GM12801 (cell line): ENCODE data around the gene PPCS.

Experiments used
- TF ChIP-seq, protein P1 (sequence below): IDR thresholded peaks from one replicate; pipeline ENCODE4 v1.5.1; 2011; ENCODE audit warnings: control low read depth; ENCODE audit not compliant: insufficient read length; ENCODE audit errors: extremely low read depth

PPCS gene

DNA sequence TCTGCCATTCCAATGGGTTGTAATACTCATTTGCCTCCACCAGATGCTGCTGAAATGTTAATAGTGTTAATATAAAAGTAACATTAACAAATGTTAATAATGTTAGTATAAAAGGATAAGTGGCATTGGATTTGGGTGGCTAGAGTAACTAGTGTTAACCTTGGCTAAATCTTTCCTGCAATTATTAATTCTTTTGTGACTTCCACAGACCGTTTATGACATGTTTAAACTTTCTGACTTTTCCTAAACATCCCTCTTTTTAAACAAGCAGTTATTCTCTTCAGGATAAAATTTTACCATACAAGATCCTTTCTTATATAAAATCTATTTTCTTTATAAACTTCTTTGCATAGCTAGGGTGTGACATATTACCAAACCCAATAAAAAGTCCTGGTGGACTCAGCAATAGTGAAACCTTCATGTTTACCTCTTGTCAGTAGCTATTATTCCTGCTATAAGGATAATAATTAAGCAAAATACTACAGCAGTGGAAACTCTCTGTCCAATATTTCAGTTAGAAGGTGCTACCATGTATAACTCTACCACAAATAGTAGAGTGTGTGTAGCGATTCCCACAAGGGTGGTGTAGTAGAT lies 48.3 kb downstream of the PPCS start:
- TF ChIP-seq, protein P1, sequence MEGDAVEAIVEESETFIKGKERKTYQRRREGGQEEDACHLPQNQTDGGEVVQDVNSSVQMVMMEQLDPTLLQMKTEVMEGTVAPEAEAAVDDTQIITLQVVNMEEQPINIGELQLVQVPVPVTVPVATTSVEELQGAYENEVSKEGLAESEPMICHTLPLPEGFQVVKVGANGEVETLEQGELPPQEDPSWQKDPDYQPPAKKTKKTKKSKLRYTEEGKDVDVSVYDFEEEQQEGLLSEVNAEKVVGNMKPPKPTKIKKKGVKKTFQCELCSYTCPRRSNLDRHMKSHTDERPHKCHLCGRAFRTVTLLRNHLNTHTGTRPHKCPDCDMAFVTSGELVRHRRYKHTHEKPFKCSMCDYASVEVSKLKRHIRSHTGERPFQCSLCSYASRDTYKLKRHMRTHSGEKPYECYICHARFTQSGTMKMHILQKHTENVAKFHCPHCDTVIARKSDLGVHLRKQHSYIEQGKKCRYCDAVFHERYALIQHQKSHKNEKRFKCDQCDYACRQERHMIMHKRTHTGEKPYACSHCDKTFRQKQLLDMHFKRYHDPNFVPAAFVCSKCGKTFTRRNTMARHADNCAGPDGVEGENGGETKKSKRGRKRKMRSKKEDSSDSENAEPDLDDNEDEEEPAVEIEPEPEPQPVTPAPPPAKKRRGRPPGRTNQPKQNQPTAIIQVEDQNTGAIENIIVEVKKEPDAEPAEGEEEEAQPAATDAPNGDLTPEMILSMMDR: no peak

DNA sequence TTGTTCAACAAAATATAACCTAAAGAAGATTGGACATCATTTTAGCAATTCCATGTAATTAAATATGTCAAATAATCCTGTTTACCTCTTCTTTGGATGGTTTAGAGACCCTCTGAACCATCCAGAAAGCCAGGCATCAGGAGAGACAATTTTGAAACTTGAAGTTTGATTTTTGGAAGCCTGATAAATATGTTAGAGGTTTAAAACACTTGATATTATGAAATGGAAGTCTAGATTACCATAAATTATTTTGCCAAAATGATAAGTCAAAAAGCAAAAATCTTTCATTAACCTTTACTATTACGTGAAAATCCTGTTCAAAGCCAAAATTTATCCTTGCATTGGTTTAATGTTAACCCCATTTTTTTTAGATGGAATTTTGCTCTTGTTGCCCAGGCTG lies 50.2 kb downstream of the PPCS start:
- TF ChIP-seq, protein P1: no peak
